GM12878 (cell line): ENCODE measurements around the gene SGIP1. TPM values are rescaled to one million over a fixed set of nuclear protein-coding genes. Genes with fewer than 3 reads are reported as not detected.

Source experiments
- ATAC-seq: fragments of 200-7000 bp; cut with Tn5 transposase; 3 replicates; pipeline ENCODE4 v1.9.1; 2020; ENCODE audit warnings: mild to moderate bottlenecking, moderate library complexity
- BruUV-seq: library from RNA; stranded (reverse); fragments of 400-500 nt; replicated peaks from 2 replicates; lab custom pipeline; 2021; lab: Mats Ljungman, UMichigan
- CTCF ChIA-PET: fragments of 300-600 bp; sonication (Branson Sonifier 250); formaldehyde crosslinking; extraction: SDS; loops from one replicate; lab custom pipeline; 2021; ENCODE audit warnings: inconsistent platforms; lab: Yijun Ruan, JAX
- POLR2A ChIA-PET: fragments of 350-600 bp; formaldehyde crosslinking; extraction: SDS; loops from one replicate; lab custom pipeline; 2021; ENCODE audit warnings: inconsistent platforms; lab: Charles Lee
- RAD21 ChIA-PET: fragments of 300-600 bp; sonication (Branson Sonifier 250); formaldehyde crosslinking; loops from one replicate; lab custom pipeline; 2023; ENCODE audit warnings: antibody characterized with exemption; ENCODE audit not compliant: unreplicated experiment; lab: Charles Lee
- SMC1A ChIA-PET: fragments of 300-600 bp; sonication (Branson Sonifier 250); formaldehyde crosslinking; loops from one replicate; lab custom pipeline; 2023; ENCODE audit not compliant: unreplicated experiment, uncharacterized antibody; lab: Charles Lee
- DNase-seq: peaks from one replicate; pipeline ENCODE4 v3.0.0-alpha.2; 2011; ENCODE audit warnings: low read depth, low spot score
- FAIRE-seq: peaks from 3 replicates; lab custom pipeline; 2011; peaks lifted over from hg19 to GRCh38; lab: Jason Lieb, UNC
- H2AFZ ChIP-seq: 2 replicates; pipeline ENCODE4 v1.6.0; 2011; ENCODE audit warnings: low read depth, low read length, control low read depth; ENCODE audit not compliant: control insufficient read depth
- H3K27ac ChIP-seq: 2 replicates; pipeline ENCODE4 v1.5.1; 2011; ENCODE audit warnings: control low read depth; ENCODE audit not compliant: control insufficient read depth, insufficient read depth
- H3K27me3 ChIP-seq, 2 experiments: replicated peaks in 1 of 2; 2 replicates each; pipeline versions ENCODE4 v1.6.0 to v1.6.1; 2011; ENCODE audit warnings: low read length in 1 of 2; ENCODE audit not compliant: control insufficient read depth in 2 of 2, insufficient read depth in 2 of 2
- H3K36me3 ChIP-seq, 2 experiments: 2 replicates each; pipeline ENCODE4 v1.5.1; 2011; ENCODE audit warnings: low read length in 1 of 2; ENCODE audit not compliant: control insufficient read depth in 2 of 2, insufficient read depth in 2 of 2
- H3K4me1 ChIP-seq: 2 replicates; pipeline ENCODE4 v1.6.1; 2011; ENCODE audit warnings: mild to moderate bottlenecking, low read length, moderate library complexity, mixed read lengths; ENCODE audit not compliant: control insufficient read depth, insufficient read depth
- H3K4me2 ChIP-seq: 2 replicates; pipeline ENCODE4 v1.6.0; 2011; ENCODE audit warnings: control low read depth; ENCODE audit not compliant: control insufficient read depth, insufficient read depth
- H3K4me3 ChIP-seq: fragments of 200-600 bp; sonication (generic); 2 replicates; pipeline ENCODE4 v1.5.1; 2016
- H3K79me2 ChIP-seq: 2 replicates; pipeline ENCODE4 v1.6.0; 2011; ENCODE audit warnings: low read length; ENCODE audit not compliant: control insufficient read depth, insufficient read depth
- H3K9ac ChIP-seq: 2 replicates; pipeline ENCODE4 v1.8.0; 2011; ENCODE audit warnings: low read length, control low read depth, mixed read lengths; ENCODE audit not compliant: control insufficient read depth, insufficient read depth
- H3K9me3 ChIP-seq: replicated peaks from 3 replicates; pipeline ENCODE4 v1.5.1; 2011; ENCODE audit warnings: mild to moderate bottlenecking, low read length; ENCODE audit not compliant: control insufficient read depth, insufficient read depth
- H4K20me1 ChIP-seq: 2 replicates; pipeline ENCODE4 v1.6.0; 2011; ENCODE audit not compliant: control insufficient read depth, insufficient read depth
- BRCA1 ChIP-seq: IDR thresholded peaks from 2 replicates; pipeline ENCODE4 v1.6.1; 2011; ENCODE audit warnings: low read depth, low read length, improper control_type of control experiment
- EED ChIP-seq: sonication (generic); IDR thresholded peaks from 2 replicates; pipeline ENCODE4 v1.6.1; 2016; ENCODE audit warnings: antibody characterized with exemption, low read depth
- HDAC2 ChIP-seq: fragments of 200-600 bp; sonication (generic); IDR thresholded peaks from 2 replicates; pipeline ENCODE4 v1.6.1; 2017
- NR2C2 ChIP-seq: IDR thresholded peaks from 2 replicates; pipeline ENCODE4 v1.6.1; 2011; ENCODE audit warnings: borderline replicate concordance, low read depth; ENCODE audit not compliant: control insufficient read depth, insufficient read length
- PKNOX1 ChIP-seq: fragments of 450-650 bp; IDR thresholded peaks from 2 replicates; pipeline ENCODE4 v1.6.1; 2016; ENCODE audit warnings: mild to moderate bottlenecking
- SIX5 ChIP-seq: IDR thresholded peaks from 2 replicates; pipeline ENCODE4 v1.6.1; 2011; ENCODE audit warnings: mild to moderate bottlenecking, low read depth, low read length, moderate library complexity; ENCODE audit not compliant: severe bottlenecking
- SRF ChIP-seq, 2 experiments: IDR thresholded peaks; 2 replicates each; pipeline ENCODE4 v1.6.1; 2011; ENCODE audit warnings: low read depth in 2 of 2, low read length in 2 of 2, mild to moderate bottlenecking in 1 of 2, moderate library complexity in 1 of 2
- STAT3 ChIP-seq: IDR thresholded peaks from 2 replicates; pipeline ENCODE4 v1.6.1; 2011; ENCODE audit warnings: low read depth, low read length, improper control_type of control experiment
- WRNIP1 ChIP-seq: IDR thresholded peaks from 2 replicates; pipeline ENCODE4 v1.6.1; 2011; ENCODE audit warnings: low read depth, low read length, improper control_type of control experiment, borderline replicate concordance
- ZZZ3 ChIP-seq: IDR thresholded peaks from 2 replicates; pipeline ENCODE4 v1.6.1; 2011; ENCODE audit warnings: low read depth; ENCODE audit not compliant: control insufficient read depth, insufficient read length
- in situ Hi-C: fragments of 300-500 bp; cut with MboI; formaldehyde crosslinking; loops from 9 replicates; pipeline ENCODE4 v1.14.3; 2018; ENCODE audit warnings: mixed read lengths
- intact Hi-C: fragments of 100-400 bp; cut with micrococcal nuclease; formaldehyde crosslinking; loops from one replicate; pipeline ENCODE4 v1.14.2; 2022; ENCODE audit not compliant: unreplicated experiment
- polyA plus RNA-seq, 11 experiments: library from polyadenylated mRNA; depleted of rRNA in 4 of 11; unstranded in 6 of 11; stranded (reverse) in 5 of 11; fragments of >200 nt; fragmentation: Nextera tagmentation in 4 of 11; fragmentation: Illumina TruSeq in 1 of 11; extraction: Ambion mirVana in 4 of 11; extraction: Trizol in 1 of 11; gene quantifications; 1 replicate in 1 of 11; 2 replicates in 10 of 11; pipeline versions ENCODE4 v1.2.1 to v1.2.3, GENCODE V29; 2011 to 2016; ENCODE audit warnings: inconsistent platforms in 2 of 11, missing spikeins in 2 of 11, low read depth in 1 of 11
- total RNA-seq, 4 experiments: library from RNA; depleted of rRNA in 3 of 4; stranded (reverse); fragments of >200 nt in 3 of 4; fragmentation: Illumina TruSeq in 1 of 4; extraction: Trizol in 1 of 4; gene quantifications; 2 replicates each; pipeline versions ENCODE4 v1.2.1 to v1.2.3, GENCODE V29; 2013 to 2021
- TF ChIP-seq, protein P1 (sequence below): fragments of 450-650 bp; IDR thresholded peaks from 2 replicates; pipeline ENCODE4 v1.6.1; 2017; ENCODE audit warnings: low read depth, mild to moderate bottlenecking, moderate library complexity

The SGIP1 gene
- total and polyA plus RNA-seq, 10 of the 15 experiments (the other 5 are each of a cell fraction or from before 2014, with no cell fraction given): 0.15 TPM; not detected in 9

GRCh38 chr1:66549017-66549416 lies 15.1 kb downstream of the SGIP1 start:
- Histone ChIP-seq H3K27me3 (no peaks in the 10 kb centered on the region), H3K9me3 (no peaks in the 10 kb centered on the region), H3K9ac (no peak overlapping the region), H3K27ac (no peak overlapping the region), H2AFZ (no peak overlapping the region), H3K4me3 (no peak overlapping the region), H3K4me2 (no peak overlapping the region), H3K4me1 (no peaks in the 10 kb centered on the region), H3K36me3 (no peaks in the 10 kb centered on the region), H3K79me2 (no peaks in the 10 kb centered on the region), H4K20me1 (no peaks in the 10 kb centered on the region)
- no peak for FAIRE-seq
- in situ Hi-C loops: no loop called here
- ChIA-PET RAD21 (no interaction called here), CTCF (interaction anchor here (1.5 kb wide), 1 partner anchor 13 kb away, joined by 4 read pairs; no protein-coding TSS in a partner anchor), POLR2A (no interaction called here), SMC1A (interaction anchor here (0.8 kb wide), 1 partner anchor 43 kb away, joined by 4 read pairs; no protein-coding TSS in a partner anchor)
- no peak for ATAC-seq
- DNase-seq: no peak
- BruUV-seq: no TSS peak
- intact Hi-C loops: no loop called here
- TF ChIP-seq HDAC2 (no peak), SIX5 (no peak), EED (no peak), ZZZ3 (no peak), PKNOX1 (no peak), WRNIP1 (no peak), NR2C2 (no peak), BRCA1 (no peak), SRF (IDR thresholded peaks at IDR 0.05; ENCODE audit: low read depth in 2 of 2, low read length in 2 of 2) (no peak), STAT3 (no peak)
- TF ChIP-seq, protein P1, sequence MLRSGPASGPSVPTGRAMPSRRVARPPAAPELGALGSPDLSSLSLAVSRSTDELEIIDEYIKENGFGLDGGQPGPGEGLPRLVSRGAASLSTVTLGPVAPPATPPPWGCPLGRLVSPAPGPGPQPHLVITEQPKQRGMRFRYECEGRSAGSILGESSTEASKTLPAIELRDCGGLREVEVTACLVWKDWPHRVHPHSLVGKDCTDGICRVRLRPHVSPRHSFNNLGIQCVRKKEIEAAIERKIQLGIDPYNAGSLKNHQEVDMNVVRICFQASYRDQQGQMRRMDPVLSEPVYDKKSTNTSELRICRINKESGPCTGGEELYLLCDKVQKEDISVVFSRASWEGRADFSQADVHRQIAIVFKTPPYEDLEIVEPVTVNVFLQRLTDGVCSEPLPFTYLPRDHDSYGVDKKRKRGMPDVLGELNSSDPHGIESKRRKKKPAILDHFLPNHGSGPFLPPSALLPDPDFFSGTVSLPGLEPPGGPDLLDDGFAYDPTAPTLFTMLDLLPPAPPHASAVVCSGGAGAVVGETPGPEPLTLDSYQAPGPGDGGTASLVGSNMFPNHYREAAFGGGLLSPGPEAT: no peak
- TF ChIP-seq, all 136 proteins: peak for 0
